HEK293T (cell line): Measurements from ENCODE around the gene DIO3.

Source experiments
- CTCF ChIA-PET: fragments of 350-600 bp; formaldehyde crosslinking; extraction: SDS; loops from one replicate; lab custom pipeline; 2021; ENCODE audit warnings: antibody characterized with exemption, inconsistent platforms; lab: Yijun Ruan, JAX
- POLR2A ChIA-PET: fragments of 350-600 bp; formaldehyde crosslinking; extraction: SDS; loops from one replicate; lab custom pipeline; 2020; ENCODE audit warnings: antibody characterized with exemption, inconsistent platforms; lab: Yijun Ruan, JAX
- DNase-seq: peaks from one replicate; pipeline ENCODE4 v3.0.0; 2012; ENCODE audit warnings: mixed read lengths; ENCODE audit errors: extremely low spot score
- ARNT ChIP-seq: fragments of 450-650 bp; IDR thresholded peaks from 2 replicates; pipeline ENCODE4 v1.6.1; 2017; ENCODE audit warnings: mild to moderate bottlenecking
- BHLHE40 ChIP-seq: fragments of 450-650 bp; IDR thresholded peaks from 2 replicates; pipeline ENCODE4 v1.6.1; 2016; ENCODE audit warnings: mild to moderate bottlenecking, moderate library complexity, borderline replicate concordance
- CTBP1 ChIP-seq: fragments of 450-650 bp; IDR thresholded peaks from 2 replicates; pipeline ENCODE4 v1.6.1; 2016; ENCODE audit warnings: borderline replicate concordance
- ELF4 ChIP-seq: fragments of 450-650 bp; IDR thresholded peaks from 2 replicates; pipeline ENCODE4 v1.6.1; 2017; ENCODE audit warnings: antibody characterized with exemption
- FOXA1 ChIP-seq: fragments of 450-650 bp; IDR thresholded peaks from 2 replicates; pipeline ENCODE4 v1.6.1; 2016; ENCODE audit warnings: mild to moderate bottlenecking
- FOXK2 ChIP-seq: fragments of 450-650 bp; IDR thresholded peaks from 2 replicates; pipeline ENCODE4 v1.6.1; 2016; ENCODE audit warnings: mild to moderate bottlenecking
- FOXM1 ChIP-seq: fragments of 450-650 bp; IDR thresholded peaks from 2 replicates; pipeline ENCODE4 v1.6.1; 2017; ENCODE audit warnings: mild to moderate bottlenecking, borderline replicate concordance
- HDGF ChIP-seq: fragments of 450-650 bp; IDR thresholded peaks from 2 replicates; pipeline ENCODE4 v1.6.1; 2017; ENCODE audit warnings: antibody characterized with exemption, borderline replicate concordance
- L3MBTL2 ChIP-seq: fragments of 450-650 bp; conservative IDR thresholded peaks from 2 replicates; pipeline ENCODE4 v1.6.1; 2016; ENCODE audit warnings: mild to moderate bottlenecking
- LEF1 ChIP-seq: fragments of 450-650 bp; IDR thresholded peaks from 2 replicates; pipeline ENCODE4 v1.6.1; 2017; ENCODE audit warnings: mild to moderate bottlenecking, borderline replicate concordance
- NFRKB ChIP-seq: fragments of 450-650 bp; IDR thresholded peaks from 2 replicates; pipeline ENCODE4 v1.6.1; 2016; ENCODE audit warnings: mild to moderate bottlenecking, moderate library complexity
- PKNOX1 ChIP-seq: fragments of 450-650 bp; IDR thresholded peaks from 2 replicates; pipeline ENCODE4 v1.6.1; 2016
- SP1 ChIP-seq: fragments of 450-650 bp; IDR thresholded peaks from 2 replicates; pipeline ENCODE4 v1.6.1; 2017
- SUZ12 ChIP-seq: fragments of 450-650 bp; IDR thresholded peaks from 2 replicates; pipeline ENCODE4 v1.6.1; 2016; ENCODE audit warnings: mild to moderate bottlenecking
- TARDBP ChIP-seq: fragments of 450-650 bp; IDR thresholded peaks from 2 replicates; pipeline ENCODE4 v1.6.1; 2016
- ZNF384 ChIP-seq: fragments of 450-650 bp; IDR thresholded peaks from 2 replicates; pipeline ENCODE4 v1.6.1; 2016

Gene DIO3

DNA sequence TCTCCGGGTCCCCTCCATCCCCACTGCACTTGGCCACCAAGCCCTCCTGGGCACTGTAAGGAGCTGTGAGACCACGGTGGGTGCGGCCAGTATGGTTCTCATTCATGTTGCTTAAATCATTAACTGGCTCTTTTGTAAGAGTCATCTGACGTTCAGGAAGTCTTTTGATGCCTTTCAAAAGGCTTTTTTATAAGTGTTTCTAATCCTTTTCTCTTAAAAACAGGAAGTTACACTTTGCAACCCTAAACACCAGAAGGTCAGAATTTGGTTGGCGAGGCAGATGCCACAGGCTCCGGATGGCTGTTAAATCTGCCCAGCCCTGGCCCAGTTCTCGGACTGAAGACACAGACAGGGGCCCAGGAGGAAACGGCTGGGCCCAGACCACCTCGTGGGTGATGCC, 26.1 kb upstream of the DIO3 start:
- CTCF ChIA-PET = no interaction called here
- DNase-seq = no peak
- POLR2A ChIA-PET = no interaction called here
- TF ChIP-seq TARDBP (no peak), HDGF (no peak), ZNF384 (no peak), BHLHE40 (no peak), SP1 (no peak), NFRKB (no peak)

- TF ChIP-seq FOXK2 = no peak
- TF ChIP-seq LEF1 = no peak
- TF ChIP-seq FOXM1 = no peak
- ChIA-PET POLR2A (no interaction called here), CTCF (interaction anchor here (0.6 kb wide), 1 partner anchor 552 kb away, joined by 3 read pairs; no protein-coding TSS in a partner anchor)
- no peak for DNase-seq
Observed at GRCh38 chr14:101535701-101536207, 25.5 kb upstream of the DIO3 start.

GRCh38 chr14:101537286-101537685, 24.0 kb upstream of the DIO3 start:
- DNase-seq = no peak
- CTCF ChIA-PET = no interaction called here
- TF ChIP-seq ZNF384 (no peak), FOXK2 (no peak)
- POLR2A ChIA-PET = no interaction called here

GRCh38 chr14:101538878-101539277, 22.4 kb upstream of the DIO3 start:
- DNase-seq = no peak
- ChIA-PET POLR2A (no interaction called here), CTCF (no interaction called here)
- TF ChIP-seq SUZ12 (no peak), PKNOX1 (no peak), ELF4 (no peak), FOXA1 (no peak), ZNF384 (no peak), ARNT (no peak), SP1 (no peak), FOXK2 (no peak)

DNA sequence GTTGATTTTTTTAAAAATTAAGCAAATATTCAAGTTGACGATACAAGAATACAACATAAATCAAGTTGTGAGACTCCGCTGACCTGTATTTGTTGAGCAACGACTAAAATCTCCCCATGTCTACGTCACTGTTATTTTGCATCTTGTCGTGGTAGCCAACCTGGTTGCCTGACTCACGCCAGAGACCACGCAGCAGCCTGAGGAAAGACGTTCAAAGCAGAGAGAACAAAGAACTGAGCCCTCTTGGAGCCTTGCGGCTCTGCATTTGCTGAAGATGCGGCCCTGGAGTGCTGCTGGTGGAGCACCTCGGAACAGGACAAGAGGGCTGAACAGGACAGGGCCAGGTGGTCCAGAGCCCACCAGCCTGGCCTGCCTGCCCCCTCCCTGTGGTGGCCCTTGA, 21.4 kb upstream of the DIO3 start:
- CTCF ChIA-PET = no interaction called here

DNA sequence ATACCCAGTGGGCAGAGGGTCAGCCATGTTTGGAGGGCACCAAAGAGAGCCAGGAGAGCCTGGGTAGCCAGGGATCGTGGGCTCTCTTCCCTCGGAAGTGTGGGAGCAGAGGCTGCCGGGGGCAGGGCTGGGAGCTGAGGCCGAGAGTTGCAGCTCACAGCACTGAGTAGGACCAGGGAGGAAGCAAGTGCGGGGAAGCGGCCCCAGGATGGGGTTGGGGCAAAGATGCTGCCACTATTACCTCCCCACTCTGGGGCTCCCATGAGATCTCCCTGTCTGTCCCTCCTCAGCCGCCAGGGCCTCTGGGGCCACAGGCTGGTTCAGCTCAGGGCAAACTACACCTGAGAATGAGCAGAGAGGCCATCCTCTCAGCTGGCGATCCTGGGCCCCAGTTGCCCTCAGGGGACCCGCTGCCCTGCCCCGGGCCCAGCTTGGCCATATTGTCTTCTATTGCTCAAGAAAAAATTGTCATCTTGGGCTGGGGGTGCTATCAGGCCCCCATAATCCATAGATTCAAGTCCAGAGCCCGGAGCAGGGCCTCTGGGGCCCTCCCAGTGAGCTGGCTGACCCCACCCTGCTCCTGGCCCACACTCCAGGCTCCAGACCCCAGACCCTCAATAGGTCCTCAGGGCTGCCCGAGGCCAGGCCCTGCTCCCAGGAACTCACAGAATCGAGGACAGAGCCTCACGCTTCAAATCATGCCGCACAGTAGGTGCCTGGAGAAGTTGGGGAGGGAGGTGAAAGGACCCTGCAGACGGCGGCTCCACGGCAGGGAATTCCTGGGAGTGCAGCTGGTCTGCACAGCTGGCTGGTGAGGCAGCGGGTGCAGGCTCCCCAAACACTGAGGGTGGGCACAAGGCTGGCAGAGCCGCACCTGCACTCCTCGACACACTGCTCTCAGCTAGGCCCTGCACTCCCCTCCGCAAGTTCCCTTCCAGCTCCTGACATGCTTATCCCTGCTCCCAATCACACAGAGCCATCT, 20.5 kb upstream of the DIO3 start:
- CTCF ChIA-PET = no interaction called here
- no peak for DNase-seq
- TF ChIP-seq BHLHE40 = no peak
- no peak for TF ChIP-seq HDGF
- no peak for TF ChIP-seq TARDBP
- TF ChIP-seq FOXA1 = no peak
- no peak for TF ChIP-seq SUZ12
- no peak for TF ChIP-seq NFRKB
- TF ChIP-seq ZNF384 = no peak
- TF ChIP-seq ARNT = no peak
- no peak for TF ChIP-seq FOXK2
- no peak for TF ChIP-seq PKNOX1
- no peak for TF ChIP-seq L3MBTL2
- no peak for TF ChIP-seq LEF1
- POLR2A ChIA-PET = no interaction called here

More for the DNA sequence above, 21.4 kb upstream of the DIO3 start:
- no peak for DNase-seq
- POLR2A ChIA-PET = no interaction called here
- TF ChIP-seq BHLHE40 (no peak), FOXM1 (no peak), L3MBTL2 (no peak), TARDBP (no peak), ARNT (no peak)

DNA sequence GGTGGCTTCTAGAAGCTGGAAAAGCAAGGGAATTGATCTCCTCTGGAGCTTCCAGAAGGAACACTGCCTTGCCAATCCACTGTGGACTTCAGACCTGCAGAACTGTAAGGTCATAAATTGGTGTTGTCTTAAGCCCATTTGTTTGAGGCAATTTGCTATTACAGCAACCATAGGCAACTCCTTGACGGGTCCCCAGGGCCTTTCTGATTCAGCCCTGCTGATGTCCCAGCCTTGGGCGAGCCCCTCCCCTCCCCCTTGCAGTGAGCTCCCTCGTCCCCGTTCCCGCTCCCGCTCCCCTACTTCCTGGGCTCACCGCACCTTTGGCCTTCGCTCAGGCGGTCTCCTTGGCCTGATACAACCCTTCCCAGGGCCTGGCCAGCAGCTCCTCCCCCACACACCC, 18.9 kb upstream of the DIO3 start:
- no peak for TF ChIP-seq FOXM1
- no peak for TF ChIP-seq SUZ12
- no peak for TF ChIP-seq PKNOX1
- no peak for TF ChIP-seq FOXA1
- TF ChIP-seq ELF4 = no peak
- no peak for TF ChIP-seq NFRKB
- TF ChIP-seq HDGF = no peak
- no peak for TF ChIP-seq CTBP1
- no peak for TF ChIP-seq ARNT
- TF ChIP-seq L3MBTL2 = no peak
- TF ChIP-seq FOXK2 = no peak
- TF ChIP-seq ZNF384 = no peak
- no peak for TF ChIP-seq BHLHE40
- ChIA-PET CTCF (interaction anchor here (0.6 kb wide), 1 partner anchor 246 kb away, joined by 3 read pairs; no protein-coding TSS in a partner anchor), POLR2A (no interaction called here)
- DNase-seq = no peak
